ENCODE data around the gene SNX20. TPM values are rescaled to one million over a fixed set of nuclear protein-coding genes. Genes with fewer than 3 reads are reported as not detected.

Gene SNX20
- total and polyA plus RNA-seq, 10 of the 15 experiments (the other 5 are each of a cell fraction or from before 2014, with no cell fraction given), result 4.6 to 30.8 (median 21.9) TPM

- TF ChIP-seq, protein P1, sequence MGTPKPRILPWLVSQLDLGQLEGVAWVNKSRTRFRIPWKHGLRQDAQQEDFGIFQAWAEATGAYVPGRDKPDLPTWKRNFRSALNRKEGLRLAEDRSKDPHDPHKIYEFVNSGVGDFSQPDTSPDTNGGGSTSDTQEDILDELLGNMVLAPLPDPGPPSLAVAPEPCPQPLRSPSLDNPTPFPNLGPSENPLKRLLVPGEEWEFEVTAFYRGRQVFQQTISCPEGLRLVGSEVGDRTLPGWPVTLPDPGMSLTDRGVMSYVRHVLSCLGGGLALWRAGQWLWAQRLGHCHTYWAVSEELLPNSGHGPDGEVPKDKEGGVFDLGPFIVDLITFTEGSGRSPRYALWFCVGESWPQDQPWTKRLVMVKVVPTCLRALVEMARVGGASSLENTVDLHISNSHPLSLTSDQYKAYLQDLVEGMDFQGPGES (IDR thresholded peaks at IDR 0.05), result no peak
- TF ChIP-seq MEF2A (IDR thresholded peaks at IDR 0.05; ENCODE audit: insufficient read depth, low read depth, low read length) (no peak), POLR2A (IDR thresholded peaks at IDR 0.05; ENCODE audit: low read depth, low read length) (peak; percentile 29; the same call in 1 of the 2 replicates), IKZF2 (IDR thresholded peaks at IDR 0.05) (peak; percentile 9 to 40; a peak in 2 of 4 replicates), ZNF217 (IDR thresholded peaks at IDR 0.05) (no peak), BHLHE40 (IDR thresholded peaks at IDR 0.05; ENCODE audit: borderline replicate concordance in 1 of 2, low read depth in 2 of 2, low read length in 1 of 2) (peak in 1 of 2 experiments; percentile 73; a peak in 2 of 4 replicates), TARDBP (IDR thresholded peaks at IDR 0.05; ENCODE audit: borderline replicate concordance) (no peak), NFIC (IDR thresholded peaks at IDR 0.05; ENCODE audit: low read depth, low read length) (peak; percentile 60; the same call in 1 of the 2 replicates), ATF7 (IDR thresholded peaks at IDR 0.05; ENCODE audit: low read depth) (peak; percentile 40; the same call in 1 of the 2 replicates), CEBPZ (IDR thresholded peaks at IDR 0.05; ENCODE audit: low read depth, low read length) (no peak), TCF12 (IDR thresholded peaks at IDR 0.05; ENCODE audit: low read depth, low read length) (no peak), POLR2AphosphoS5 (IDR thresholded peaks at IDR 0.05; ENCODE audit: low read length) (peak; percentile 29), SMARCA5 (IDR thresholded peaks at IDR 0.05) (0 out of 2 replicates have a peak, but pooled peaks have one; percentile 21), CHD4 (IDR thresholded peaks at IDR 0.05) (no peak), BCL11A (IDR thresholded peaks at IDR 0.05; ENCODE audit: low read depth, low read length) (peak; percentile 47; the same call in 1 of the 2 replicates), BCL3 (IDR thresholded peaks at IDR 0.05; ENCODE audit: borderline replicate concordance, insufficient read depth, low read depth, low read length, poor library complexity, severe bottlenecking) (no peak), CREM (IDR thresholded peaks at IDR 0.05; ENCODE audit: low read depth) (peak; percentile 14; the same call in 1 of the 2 replicates), SPI1 (IDR thresholded peaks at IDR 0.05; ENCODE audit: borderline replicate concordance, insufficient read depth, low read depth, low read length) (peak; percentile 49)
- TF ChIP-seq, protein P2, sequence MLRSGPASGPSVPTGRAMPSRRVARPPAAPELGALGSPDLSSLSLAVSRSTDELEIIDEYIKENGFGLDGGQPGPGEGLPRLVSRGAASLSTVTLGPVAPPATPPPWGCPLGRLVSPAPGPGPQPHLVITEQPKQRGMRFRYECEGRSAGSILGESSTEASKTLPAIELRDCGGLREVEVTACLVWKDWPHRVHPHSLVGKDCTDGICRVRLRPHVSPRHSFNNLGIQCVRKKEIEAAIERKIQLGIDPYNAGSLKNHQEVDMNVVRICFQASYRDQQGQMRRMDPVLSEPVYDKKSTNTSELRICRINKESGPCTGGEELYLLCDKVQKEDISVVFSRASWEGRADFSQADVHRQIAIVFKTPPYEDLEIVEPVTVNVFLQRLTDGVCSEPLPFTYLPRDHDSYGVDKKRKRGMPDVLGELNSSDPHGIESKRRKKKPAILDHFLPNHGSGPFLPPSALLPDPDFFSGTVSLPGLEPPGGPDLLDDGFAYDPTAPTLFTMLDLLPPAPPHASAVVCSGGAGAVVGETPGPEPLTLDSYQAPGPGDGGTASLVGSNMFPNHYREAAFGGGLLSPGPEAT (IDR thresholded peaks at IDR 0.05; ENCODE audit: low read depth), result 0 out of 2 replicates have a peak, but pooled peaks have one; percentile 50
These were observed 3.8 kb upstream of the SNX20 start (continued) for GRCh38 chr16:50684823-50685461.

Measured in GM12878 (cell line).